Breast epithelium (tissue), 3 donors: ENCODE results near the gene RAMACL.

Source experiments
- POLR2A ChIP-seq: fragments of 450-650 bp; IDR thresholded peaks from one replicate; pipeline ENCODE4 v1.6.1; 2016; ENCODE audit warnings: antibody characterized with exemption, mild to moderate bottlenecking, moderate library complexity
- POLR2AphosphoS5 ChIP-seq, 3 donors: sonication (generic); formaldehyde crosslinking; IDR thresholded peaks; one replicate each; pipeline ENCODE4 v1.6.1; 2017; ENCODE audit warnings: antibody characterized with exemption in 3 of 3
- TF ChIP-seq, protein P1 (sequence below), 3 donors: fragments of 450-650 bp; IDR thresholded peaks; one replicate each; pipeline ENCODE4 v1.5.1; 2016 to 2017; ENCODE audit warnings: antibody characterized with exemption in 3 of 3, mild to moderate bottlenecking in 3 of 3, moderate library complexity in 3 of 3

DNA sequence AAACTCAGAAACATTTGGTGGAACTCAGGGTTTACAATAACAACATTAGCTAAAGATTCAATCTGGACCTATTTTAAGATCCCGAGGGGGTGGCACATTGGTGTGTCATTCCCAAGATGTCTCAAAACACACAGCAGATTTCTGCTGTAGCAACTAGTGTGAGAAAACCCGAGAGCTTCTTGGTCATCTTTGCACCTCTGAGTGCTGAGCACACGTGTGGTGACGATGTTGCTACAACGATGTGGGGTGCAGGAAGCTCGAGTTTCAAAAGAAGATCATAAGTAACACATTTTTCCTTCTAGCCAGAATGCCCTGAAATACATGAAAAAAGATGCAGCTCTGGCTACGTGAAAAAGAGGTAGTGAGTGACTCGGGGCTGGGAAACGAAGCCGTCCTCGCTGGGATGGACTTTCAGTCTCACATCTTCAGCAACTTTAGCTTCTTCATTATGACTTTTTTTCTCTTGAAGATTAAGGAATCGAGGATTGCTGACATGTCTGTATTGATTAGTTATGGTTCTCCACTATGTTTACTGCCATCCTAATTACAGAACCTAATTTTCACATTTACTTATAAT, 1.5 kb downstream of the RAMACL start:
- no peak for TF ChIP-seq POLR2AphosphoS5 (IDR thresholded peaks at IDR 0.05)
- TF ChIP-seq, protein P1, sequence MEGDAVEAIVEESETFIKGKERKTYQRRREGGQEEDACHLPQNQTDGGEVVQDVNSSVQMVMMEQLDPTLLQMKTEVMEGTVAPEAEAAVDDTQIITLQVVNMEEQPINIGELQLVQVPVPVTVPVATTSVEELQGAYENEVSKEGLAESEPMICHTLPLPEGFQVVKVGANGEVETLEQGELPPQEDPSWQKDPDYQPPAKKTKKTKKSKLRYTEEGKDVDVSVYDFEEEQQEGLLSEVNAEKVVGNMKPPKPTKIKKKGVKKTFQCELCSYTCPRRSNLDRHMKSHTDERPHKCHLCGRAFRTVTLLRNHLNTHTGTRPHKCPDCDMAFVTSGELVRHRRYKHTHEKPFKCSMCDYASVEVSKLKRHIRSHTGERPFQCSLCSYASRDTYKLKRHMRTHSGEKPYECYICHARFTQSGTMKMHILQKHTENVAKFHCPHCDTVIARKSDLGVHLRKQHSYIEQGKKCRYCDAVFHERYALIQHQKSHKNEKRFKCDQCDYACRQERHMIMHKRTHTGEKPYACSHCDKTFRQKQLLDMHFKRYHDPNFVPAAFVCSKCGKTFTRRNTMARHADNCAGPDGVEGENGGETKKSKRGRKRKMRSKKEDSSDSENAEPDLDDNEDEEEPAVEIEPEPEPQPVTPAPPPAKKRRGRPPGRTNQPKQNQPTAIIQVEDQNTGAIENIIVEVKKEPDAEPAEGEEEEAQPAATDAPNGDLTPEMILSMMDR (IDR thresholded peaks at IDR 0.05), result no peak
- no peak for TF ChIP-seq POLR2A
